Measurements from ENCODE around the gene ACSM5.
"Not testable (repeated sequence)": the region's sequence is repeated elsewhere in the genome, so short reads cannot be mapped to it uniquely, and the experiment has no call there.

The ACSM5 gene

DNA sequence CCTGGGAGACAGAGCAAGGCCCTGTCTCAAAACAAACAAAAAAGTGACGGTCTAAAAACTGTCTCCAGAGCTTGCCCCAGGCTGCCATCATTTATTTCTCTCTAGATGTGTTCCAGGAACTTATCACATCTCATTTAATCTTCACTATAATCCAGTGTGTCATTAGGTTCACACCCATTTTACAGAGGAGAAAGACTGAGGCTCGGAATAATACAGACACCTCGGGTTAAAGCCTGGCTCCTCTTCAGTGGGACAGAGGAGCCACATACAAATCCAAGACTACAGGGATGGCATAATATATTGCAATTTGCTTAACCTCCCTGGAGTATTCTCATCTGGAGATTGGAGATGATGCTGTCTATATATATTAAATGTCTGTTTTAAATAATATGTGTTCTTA lies 10.7 kb upstream of the ACSM5 start:
- DNase-seq (ENCODE audit: low read depth), result no peak

DNA sequence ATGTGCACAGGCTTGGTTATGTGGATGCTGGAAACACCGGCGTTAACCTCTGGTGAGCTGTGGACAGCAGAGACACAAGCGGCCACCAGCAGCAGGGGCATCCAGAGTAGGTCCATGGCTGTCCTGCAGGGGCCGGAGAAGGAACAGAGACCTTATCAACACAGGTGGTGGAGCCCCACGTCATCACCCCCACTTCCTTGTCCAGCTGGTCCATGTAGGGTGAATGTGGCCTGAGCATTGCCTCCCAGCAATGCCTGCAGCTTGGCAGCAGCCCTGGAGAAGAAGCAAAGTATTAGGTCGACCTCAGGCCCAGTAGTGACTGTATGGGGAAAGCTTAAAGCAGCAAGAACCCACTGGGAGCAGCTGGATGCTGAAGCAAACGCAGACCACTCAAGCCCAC lies 10.1 kb upstream of the ACSM5 start:
- no peak for DNase-seq (ENCODE audit: low read depth)

DNA sequence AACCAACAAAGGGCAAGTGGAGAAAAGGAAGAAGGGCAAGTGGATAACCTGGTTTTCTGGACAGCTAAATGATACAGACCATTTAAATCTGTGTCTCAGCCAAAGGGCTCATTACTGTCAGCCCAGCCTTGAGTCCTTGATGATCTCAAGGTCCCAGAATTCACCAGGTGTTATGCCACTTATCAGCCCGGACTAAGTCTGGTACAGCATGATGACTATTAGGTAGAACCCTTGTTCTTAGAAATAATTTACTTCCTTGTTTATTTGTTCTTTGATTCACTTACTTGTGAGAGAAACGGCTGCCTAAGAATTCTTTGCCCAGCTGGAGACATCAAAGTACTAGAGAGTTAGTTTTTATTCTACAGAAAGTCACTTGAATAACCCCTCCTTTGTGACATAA lies 8.3 kb upstream of the ACSM5 start:
- no peak for DNase-seq (ENCODE audit: low read depth)

DNA sequence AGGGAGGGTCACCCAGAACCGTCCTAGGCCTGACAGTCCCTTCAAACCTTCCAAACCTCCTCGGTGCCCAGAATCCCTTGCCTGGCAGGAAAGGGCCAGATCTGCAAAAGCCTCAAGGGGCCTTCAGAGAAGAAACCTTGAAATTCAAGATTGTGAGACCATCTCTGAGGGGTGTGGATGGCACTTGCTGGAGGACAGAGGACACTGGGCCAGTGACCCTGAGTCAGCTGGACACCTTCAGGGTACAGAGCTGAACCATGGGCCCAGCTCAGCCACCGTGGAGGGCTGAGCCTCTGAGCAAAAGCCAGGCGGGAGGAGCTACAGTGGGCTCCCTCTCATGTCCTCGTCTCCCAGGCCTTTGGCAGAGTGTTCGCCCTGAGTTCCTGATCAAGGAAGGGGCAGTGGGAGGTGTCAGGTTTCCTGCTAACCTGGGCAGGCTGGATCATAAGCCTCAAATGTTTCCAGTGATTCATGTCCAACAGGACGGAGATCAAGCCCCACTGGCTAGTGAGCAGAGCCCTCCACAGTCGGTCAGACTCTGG lies 7.8 kb upstream of the ACSM5 start:
- no peak for DNase-seq (ENCODE audit: low read depth)

DNA sequence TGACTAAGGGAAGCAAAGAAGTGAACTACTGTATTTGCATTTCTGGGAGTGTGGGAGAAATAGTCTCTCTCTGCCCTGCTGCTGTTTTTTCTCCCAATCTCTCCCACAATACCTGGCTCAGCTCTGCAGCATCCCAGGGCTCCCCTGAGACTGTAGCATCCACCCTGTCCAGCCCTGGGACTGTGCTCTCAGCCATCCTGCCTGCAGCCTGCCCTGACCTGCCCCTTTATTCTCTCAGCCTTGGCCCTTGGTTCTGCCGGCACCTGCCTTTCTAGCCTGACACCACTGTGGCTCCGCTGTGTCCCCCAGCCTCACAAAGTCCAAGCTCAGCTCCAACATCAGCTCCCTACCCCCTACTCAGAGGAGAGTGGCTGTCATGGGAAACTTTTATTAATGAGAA lies 6.7 kb upstream of the ACSM5 start:
- DNase-seq (ENCODE audit: low read depth), result no peak

DNA sequence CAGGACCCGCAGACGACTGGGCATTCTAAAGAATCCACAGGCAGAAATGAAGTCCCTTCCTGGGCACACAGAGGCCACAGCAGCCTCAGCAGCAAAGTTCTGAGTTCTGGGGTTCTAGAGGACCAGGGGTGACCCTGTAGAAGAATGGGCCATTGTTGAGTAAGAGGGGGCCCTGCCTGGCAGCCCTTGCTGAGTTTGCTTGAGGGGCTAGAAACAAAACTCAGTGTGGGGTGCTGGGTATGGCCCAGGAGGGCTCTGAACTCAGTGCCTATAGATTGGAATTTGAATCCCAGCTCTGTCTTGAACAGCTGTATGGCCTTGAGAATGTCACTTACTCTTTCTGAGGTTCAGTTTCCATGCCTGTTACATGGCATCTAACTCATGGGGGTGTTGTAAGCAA lies 4.7 kb upstream of the ACSM5 start, which contains the start of gene PDILT:
PDILT (minus strand) TSS at position 101 of the 400 bp plus-strand sequence. CDS start 5,437 bp downstream, outside the sequence.
- DNase-seq (ENCODE audit: low read depth), result no peak

DNA sequence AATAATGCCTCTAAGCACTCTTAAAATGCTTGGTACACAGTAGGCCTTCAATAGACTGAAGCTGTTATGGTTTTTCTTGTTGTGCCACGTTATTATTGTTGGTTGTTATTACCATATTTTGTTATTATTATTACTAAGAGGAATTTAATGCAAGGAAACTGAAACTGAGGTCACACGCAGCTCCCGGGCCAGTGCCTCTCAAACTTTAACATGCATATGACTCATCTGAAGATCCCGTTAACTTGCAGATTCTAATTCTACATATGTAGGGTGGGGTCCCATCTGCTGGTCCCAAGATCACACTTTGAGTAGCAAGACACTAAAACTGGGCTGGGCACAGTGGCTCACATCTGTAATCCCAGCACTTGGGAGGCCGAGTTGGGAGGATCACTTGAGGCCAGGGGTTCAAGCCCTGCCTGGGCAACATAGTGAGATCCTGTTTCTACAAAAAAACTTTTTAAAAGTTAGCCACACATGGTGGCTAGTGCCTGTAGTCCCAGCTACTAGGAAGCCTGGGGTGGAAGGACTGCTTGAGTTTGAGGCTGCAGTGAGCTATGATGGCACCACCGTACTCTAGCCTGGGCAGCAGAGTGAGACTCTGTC lies 888 bp downstream of the ACSM5 start:
- no peak for DNase-seq (ENCODE audit: low read depth)

DNA sequence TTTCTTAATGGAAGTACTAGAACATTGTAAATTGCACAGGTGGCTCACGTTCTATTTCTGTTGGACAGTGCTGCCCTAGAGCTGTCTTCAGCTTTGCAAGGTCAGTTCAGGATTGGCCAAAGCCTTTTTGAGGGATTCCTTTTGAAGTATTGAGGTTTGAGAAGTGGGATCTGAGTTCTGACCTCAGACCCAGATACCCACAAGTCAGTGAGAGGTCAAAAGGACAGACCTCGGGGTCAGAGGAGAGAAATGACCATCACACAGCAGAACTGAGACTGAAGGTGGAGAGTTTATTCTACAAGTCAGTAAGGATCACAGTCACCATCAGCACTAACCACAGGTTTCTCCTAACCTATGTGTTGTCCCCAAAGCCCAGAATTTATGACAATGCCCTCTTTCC lies 1.7 kb downstream of the ACSM5 start:
- DNase-seq (ENCODE audit: low read depth), result no peak

DNA sequence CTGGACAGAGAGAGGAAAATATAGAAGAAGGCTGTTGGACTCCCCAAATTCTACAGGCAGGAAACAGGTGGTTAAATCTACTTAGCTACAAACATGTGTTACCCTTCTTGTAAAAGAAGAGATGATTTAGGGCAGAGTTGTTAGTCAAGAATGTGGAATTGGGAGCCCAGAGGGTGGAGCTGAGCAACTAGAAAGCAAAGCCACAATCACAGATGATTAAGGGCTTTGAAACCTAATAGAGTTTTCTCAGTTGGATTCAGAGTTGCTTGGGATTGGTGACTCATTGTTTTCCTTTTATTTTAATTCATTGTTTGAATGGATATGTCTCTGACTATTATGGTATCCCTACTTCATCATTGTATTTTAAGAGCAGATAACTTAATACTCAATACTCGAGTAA lies 6.2 kb downstream of the ACSM5 start:
- DNase-seq (ENCODE audit: low read depth), result no peak

DNA sequence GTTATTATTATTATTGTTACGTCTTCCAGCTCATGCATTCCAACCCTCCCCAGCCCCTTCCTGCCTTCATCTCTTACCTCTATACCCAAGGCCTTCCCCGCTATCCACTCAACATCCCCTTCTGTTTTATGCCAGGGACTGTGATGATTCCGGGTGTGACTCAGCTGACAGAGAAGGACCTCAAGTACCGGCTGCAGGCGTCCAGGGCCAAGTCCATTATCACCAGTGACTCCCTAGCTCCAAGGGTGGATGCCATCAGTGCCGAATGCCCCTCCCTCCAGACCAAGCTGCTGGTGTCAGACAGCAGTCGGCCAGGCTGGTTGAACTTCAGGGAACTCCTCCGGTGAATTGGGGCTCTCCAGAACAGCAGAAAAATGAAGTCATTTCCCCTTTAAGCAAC lies 9.8 kb downstream of the ACSM5 start:
- DNase-seq (ENCODE audit: low read depth), result not testable (repeated sequence)

DNA sequence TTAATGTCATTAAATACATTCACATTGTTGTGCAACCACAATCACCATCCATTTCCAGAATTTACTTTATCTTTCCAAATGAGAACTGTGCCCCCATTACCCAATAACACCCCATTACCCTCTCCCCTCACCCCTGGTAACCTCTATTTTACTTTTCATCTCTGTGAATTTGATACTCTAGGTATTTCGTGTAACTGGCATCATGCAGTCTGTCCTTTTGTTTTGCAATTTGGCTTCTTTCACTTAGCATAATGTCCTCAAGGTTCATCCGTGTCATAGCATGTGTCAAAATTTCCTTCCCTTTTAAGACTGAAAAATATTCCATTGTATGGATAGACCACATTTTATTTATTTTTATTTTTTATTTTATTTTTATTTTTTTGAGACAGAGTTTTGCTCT lies 12.4 kb downstream of the ACSM5 start:
- DNase-seq (ENCODE audit: low read depth), result not testable (repeated sequence)

DNA sequence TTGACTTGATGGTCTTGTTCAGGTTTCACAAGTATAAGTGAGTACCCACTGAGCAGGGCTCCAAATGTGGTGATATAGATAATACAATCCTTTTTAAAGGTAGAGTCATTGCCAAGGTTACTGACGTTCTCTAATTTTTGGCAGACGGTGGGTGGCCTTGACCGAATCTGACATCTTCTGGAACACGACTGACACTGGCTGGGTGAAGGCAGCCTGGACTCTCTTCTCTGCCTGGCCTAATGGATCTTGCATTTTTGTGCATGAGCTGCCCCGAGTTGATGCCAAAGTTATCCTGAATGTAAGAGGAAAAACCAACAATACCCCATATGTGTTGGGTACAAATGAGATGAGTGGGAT lies 14.4 kb downstream of the ACSM5 start:
- DNase-seq (ENCODE audit: low read depth), result not testable (repeated sequence)

DNA sequence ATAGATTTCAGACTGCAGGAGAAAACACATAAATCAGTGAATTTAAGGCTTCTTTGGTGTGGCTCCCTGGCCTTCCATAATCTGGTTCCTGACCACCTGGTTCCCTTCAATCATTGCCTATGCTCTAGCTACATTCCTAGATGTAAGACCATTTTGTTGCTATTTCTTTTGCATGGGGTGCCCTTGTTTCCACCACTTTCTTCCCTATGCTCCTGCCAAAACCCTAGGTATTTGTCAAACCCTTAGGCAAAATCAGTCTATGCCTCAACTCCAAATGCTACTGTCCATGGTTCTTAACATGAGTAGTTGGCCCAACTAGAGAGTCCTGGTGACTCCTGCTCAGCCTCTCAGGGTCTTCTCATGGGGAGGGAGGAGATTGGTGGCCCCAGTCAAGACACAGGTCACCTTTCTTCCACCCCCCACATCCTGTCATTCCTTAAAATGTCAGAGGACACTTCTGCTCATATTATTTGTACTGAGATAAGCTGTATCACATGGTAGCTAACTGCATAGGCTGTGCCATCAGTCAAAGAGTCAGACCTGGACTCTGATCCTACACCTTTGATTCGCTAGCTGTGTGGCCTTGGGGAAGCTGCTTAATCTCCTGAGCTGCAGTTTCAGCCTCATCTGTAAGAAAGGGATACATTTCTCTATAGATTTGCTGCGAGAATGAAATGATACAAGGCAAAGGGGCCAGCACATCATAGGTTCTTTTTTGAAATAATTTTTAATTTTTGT lies 15.0 kb downstream of the ACSM5 start:
- no peak for DNase-seq (ENCODE audit: low read depth)

DNA sequence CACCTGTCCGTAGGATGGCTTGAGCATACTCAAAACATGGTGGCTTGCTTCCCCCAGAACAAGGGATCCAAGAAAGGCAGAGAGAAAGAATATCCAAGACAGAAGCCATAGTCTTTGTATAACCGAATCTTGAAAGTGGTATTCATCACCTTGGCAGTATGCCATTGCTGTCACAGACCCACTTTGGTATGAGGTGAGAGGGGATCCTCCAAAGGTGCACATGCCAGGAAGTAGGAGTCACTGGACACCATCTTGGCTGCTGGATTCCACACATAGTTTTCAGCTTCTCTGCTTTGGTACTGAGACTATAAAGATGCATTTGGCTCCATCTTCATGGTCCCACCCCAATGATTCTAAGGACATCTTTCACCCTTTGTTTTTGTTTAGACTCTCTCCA lies 18.1 kb downstream of the ACSM5 start:
- not testable (repeated sequence) for DNase-seq (ENCODE audit: low read depth)

DNA sequence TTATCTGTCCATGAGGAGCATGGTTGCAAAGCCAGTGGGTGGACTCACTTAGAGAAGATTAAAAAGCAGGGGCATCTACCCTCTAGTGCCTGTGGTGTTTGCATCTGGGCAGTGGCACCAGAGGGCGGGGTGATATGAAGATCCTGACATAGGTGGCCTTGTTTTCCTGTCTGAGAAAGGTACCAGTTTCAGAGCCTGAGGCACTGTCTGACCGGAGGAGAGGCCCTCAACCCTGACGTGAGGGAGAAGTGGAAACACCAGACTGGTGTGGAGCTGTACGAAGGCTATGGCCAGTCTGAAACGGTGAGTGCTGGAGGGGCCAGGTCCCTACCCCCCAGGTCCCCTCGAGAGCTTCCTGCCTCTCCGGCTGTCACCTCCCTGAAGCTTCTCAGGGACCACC lies 20.2 kb downstream of the ACSM5 start:
- DNase-seq (ENCODE audit: low read depth), result not testable (repeated sequence)

DNA sequence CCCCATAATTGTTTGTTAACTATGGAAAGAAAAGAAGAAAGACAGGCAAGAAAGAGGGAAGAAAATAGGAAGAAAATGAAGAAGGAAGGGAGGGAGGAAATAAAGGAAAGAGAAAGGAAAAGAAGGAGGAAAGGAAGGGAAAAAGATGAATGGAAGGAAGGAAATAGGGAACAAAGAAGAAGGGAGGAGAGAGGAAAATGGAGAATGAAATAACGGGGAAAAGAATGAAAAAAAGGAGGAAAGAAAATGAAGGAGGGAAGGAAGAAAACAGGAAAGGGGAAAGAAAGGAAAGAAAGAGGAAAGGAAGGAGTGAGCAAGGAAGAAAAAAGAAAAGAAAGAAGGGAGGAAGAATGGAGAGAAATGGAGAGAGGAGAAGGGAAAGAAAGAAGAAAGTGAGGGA lies 21.1 kb downstream of the ACSM5 start:
- DNase-seq (ENCODE audit: low read depth), result not testable (repeated sequence)

DNA sequence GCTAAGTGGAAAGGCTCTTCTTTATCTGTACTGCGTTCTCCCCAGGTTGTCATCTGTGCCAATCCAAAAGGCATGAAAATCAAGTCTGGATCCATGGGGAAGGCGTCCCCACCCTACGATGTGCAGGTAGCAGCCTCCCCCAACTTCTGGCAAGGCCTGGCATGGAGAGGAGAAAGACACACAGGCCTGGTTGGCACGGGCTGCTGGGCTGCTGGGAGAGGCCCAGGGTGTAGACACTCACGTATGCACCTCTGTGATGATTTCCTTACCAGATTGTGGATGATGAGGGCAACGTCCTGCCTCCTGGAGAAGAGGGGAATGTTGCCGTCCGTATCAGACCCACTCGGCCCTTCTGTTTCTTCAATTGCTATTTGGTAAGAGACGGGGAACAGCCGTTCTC lies 21.6 kb downstream of the ACSM5 start:
- DNase-seq (ENCODE audit: low read depth), result no peak

DNA sequence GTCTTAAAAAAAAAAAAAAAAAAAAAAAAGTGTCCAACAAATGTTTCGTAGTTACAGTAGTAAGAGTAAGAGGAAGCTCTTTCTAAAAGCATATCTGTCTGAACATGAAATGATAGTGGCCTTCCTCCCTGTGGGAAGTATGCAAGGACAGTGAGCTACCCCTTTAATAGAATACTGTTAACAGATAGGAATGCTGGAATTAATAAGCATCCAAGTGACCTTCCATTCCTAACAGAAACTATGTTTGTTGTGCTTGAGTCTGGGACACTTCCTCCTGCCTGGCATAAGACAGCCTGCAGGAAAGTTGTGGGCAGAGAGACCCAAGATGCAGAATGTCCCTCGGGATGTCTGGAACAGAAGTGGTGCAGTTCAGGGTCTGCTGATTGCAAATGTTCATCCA lies 29.6 kb downstream of the ACSM5 start:
- not testable (repeated sequence) for DNase-seq (ENCODE audit: low read depth)

DNA sequence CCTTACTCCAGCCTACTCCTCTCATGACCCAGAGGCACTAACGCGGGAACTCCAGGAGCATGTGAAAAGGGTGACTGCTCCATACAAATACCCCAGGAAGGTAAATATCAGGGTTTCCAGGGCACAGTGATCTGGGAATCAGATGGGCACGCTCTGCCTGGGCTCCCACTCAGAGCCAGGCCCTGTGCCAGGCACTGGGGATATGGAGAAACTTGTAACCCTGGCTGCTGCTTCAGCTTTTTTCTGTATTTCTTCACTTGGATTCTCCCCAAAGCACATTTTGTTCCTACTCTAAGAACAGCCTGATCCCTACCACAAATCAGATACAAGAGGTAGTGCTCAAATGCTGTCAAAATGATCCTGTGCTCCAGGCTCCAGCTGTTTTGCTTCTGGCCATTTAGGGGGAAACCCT lies 30.5 kb downstream of the ACSM5 start:
- not testable (repeated sequence) for DNase-seq (ENCODE audit: low read depth)

DNA sequence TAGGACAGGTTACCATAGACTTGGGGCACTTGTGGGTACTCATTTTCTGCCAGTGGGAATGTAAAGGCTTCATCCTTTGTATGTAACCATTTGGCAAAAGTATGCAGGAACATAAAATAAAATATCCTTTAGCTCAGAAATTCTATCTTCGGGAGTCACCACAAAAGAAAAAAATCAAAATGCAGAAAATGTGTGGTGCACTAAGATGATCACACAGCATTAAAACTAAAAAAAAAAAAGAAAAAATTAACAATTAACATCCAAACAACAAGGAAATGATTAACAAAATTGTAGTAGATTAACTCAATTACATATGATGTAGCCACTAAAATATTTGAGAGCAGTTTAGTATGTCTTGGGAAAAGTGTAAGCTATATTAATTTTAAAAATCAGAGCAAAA lies 31.4 kb downstream of the ACSM5 start:
- not testable (repeated sequence) for DNase-seq (ENCODE audit: low read depth)

DNA sequence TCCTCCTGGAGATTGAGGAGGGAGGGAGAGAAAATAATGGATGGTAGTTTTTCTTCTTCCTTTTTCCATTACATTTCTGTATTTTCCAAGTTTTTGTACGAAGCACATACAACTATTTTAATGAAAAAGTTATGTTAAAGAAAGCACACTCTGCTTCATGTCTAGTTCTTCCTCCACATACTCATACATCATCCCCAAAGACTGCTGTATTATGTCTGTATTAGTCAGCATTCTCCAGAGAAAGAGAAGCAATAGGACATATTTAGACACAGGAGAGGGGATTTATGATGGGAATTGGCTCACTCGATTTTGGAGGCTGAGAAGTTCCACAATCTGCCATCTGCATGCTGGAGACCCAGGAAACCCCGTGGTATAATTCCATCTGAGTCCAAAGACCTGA lies 31.9 kb downstream of the ACSM5 start:
- no peak for DNase-seq (ENCODE audit: low read depth)

DNA sequence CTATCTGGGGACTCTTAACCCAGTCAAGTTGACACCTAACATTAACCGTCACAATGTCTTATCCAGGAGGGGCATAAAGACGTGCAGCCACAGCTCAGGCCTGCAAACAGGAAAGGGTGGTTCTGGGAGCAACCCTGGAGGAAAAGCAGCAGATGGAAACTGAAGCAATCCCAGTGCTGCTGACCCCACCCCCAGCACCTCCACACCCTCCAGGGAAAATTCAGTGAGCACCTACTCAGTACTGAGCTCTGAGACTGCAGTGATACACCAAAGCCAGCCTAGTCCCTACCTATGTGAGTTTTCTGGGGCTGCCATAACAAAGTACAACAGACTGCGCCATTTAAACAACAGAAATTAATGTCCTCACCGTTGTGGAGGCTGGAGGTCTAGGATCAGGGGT lies 32.5 kb downstream of the ACSM5 start:
- DNase-seq (ENCODE audit: low read depth), result not testable (repeated sequence)

DNA sequence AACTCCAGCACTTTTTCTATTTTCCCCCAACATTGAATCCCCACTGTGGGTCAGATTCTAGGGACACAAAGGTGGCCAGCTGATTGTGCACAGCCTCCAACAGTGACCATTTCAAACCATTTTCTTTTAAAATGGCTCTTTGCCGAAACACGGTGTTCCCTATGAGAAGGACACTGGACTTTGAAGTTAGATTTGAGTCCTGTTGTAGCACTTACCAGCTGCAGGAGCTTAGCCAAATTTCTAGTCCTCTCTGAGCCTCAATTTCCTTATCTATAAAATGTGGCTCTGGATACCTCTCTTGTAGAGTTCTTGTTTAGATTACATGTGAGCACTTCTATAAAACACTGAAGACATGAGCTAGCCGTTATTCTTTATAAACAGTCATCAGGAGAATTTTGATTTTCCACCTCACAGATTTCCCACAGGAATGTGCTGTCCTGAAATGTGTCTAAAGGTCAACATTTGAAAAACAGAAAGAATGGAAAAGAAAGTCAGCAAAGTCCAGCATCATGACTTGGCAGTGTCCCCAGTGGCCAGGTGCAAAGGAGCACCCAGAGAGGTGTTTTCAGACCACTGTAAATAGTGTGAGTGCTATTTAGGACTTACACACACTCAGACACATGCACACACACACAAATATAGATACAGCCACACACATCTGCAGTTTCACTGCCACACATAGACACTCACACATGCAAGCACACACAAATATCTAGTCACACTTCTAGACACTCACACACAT lies 37.5 kb downstream of the ACSM5 start:
- not testable (repeated sequence) for DNase-seq (ENCODE audit: low read depth)

All from HS-27A (cell line).